ENCODE data around the gene TDRKH. TPM values are rescaled to one million over a fixed set of nuclear protein-coding genes. Genes with fewer than 3 reads are reported as not detected.

The TDRKH gene
- total and polyA plus RNA-seq, 2 donors (not counting 1 experiment from before 2014, with no cell fraction given): 1.8 to 5.6 TPM

DNA sequence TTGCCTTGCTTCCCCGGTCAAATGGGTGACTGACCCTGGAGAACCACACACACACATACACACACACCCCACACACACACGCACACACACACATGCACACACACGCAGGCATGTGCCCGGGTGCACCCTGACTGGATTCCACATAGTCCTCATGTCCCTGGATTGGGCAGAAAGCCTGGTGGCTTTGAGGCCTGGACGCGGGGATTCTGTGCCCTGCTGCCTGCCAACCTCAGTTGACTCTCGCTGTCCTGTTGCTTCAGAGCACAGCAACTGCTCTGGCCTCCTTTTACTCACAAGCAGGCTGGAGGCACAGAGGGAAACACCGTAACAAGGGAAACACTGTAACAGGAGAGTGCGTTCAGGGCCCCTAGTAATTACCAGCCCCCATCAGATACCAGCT lies 34.9 kb upstream of the TDRKH start:
- Histone ChIP-seq H3K4me1 (ENCODE audit: control insufficient read depth, extremely low read depth, insufficient read depth, low read length) (no peaks in the 10 kb centered on the region), H3K27ac (ENCODE audit: insufficient read depth, low read length) (no peak overlapping the region), H3K4me3 (replicated peaks in 1 of 4; ENCODE audit: control extremely low read depth in 1 of 4, insufficient read depth in 1 of 4, low read depth in 3 of 4, low read length in 4 of 4) (no peak overlapping the region), H3K27me3 (ENCODE audit: control insufficient read depth, insufficient read depth, low read length) (peaks cover 18% of the 10 kb centered on the region), H3K9ac (ENCODE audit: insufficient read depth, low read length) (no peak overlapping the region), H4K20me1 (ENCODE audit: control insufficient read depth, extremely low read depth, insufficient read depth, low read length) (no peaks in the 10 kb centered on the region), H3K36me3 (ENCODE audit: control insufficient read depth, insufficient read depth, low read length) (no peaks in the 10 kb centered on the region), H3K9me3 (ENCODE audit: control insufficient read depth, insufficient read depth, low read depth, low read length) (no peaks in the 10 kb centered on the region), H3K79me2 (ENCODE audit: control insufficient read depth, insufficient read depth, low read length) (no peaks in the 10 kb centered on the region), H3K4me2 (ENCODE audit: extremely low read depth, insufficient read depth, low read length) (no peak overlapping the region), H2AFZ (ENCODE audit: low read length) (no peak overlapping the region)
- no peak for TF ChIP-seq EZH2 (IDR thresholded peaks at IDR 0.05; ENCODE audit: low read length, missing control alignments)
- TF ChIP-seq, protein P1, sequence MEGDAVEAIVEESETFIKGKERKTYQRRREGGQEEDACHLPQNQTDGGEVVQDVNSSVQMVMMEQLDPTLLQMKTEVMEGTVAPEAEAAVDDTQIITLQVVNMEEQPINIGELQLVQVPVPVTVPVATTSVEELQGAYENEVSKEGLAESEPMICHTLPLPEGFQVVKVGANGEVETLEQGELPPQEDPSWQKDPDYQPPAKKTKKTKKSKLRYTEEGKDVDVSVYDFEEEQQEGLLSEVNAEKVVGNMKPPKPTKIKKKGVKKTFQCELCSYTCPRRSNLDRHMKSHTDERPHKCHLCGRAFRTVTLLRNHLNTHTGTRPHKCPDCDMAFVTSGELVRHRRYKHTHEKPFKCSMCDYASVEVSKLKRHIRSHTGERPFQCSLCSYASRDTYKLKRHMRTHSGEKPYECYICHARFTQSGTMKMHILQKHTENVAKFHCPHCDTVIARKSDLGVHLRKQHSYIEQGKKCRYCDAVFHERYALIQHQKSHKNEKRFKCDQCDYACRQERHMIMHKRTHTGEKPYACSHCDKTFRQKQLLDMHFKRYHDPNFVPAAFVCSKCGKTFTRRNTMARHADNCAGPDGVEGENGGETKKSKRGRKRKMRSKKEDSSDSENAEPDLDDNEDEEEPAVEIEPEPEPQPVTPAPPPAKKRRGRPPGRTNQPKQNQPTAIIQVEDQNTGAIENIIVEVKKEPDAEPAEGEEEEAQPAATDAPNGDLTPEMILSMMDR (conservative IDR thresholded peaks at IDR 0.05 in 1 of 2, IDR thresholded peaks at IDR 0.05 in 1 of 2; ENCODE audit: low read depth in 1 of 2, low read length in 2 of 2): no peak
- DNase-seq (ENCODE audit: low read depth in 2 of 2): no peak

DNA sequence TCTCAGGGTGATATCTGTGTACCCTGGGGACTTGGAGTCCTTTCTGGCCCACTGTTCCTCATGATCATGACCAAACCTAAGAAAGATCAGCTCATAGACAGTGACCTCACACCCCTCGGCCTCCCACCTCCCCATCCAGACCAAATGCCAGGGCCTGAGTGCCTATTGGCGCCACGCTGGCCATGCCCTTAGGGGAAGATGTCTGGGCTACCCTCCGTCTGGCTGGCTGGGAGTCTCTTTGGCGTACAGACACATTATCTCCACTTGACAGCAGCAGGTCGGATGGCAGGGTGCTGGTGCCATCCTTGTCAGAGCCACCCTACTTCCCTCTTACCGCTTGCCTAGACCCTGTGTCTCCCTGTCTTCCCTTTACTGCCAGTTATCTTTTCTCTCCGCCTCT lies 32.9 kb upstream of the TDRKH start:
- H3K79me2 ChIP-seq (ENCODE audit: control insufficient read depth, insufficient read depth, low read length): no peaks in the 10 kb centered on the region
- H2AFZ ChIP-seq (ENCODE audit: low read length): no peak overlapping the region
- no peaks in the 10 kb centered on the region for H3K4me1 ChIP-seq (ENCODE audit: control insufficient read depth, extremely low read depth, insufficient read depth, low read length)
- H3K27ac ChIP-seq (ENCODE audit: insufficient read depth, low read length): no peak overlapping the region
- H3K27me3 ChIP-seq (ENCODE audit: control insufficient read depth, insufficient read depth, low read length): peaks cover 18% of the 10 kb centered on the region
- no peak overlapping the region for H3K4me2 ChIP-seq (ENCODE audit: extremely low read depth, insufficient read depth, low read length)
- no peak overlapping the region for H3K4me3 ChIP-seq (replicated peaks in 1 of 4; ENCODE audit: control extremely low read depth in 1 of 4, insufficient read depth in 1 of 4, low read depth in 3 of 4, low read length in 4 of 4)
- no peaks in the 10 kb centered on the region for H3K9me3 ChIP-seq (ENCODE audit: control insufficient read depth, insufficient read depth, low read depth, low read length)
- no peaks in the 10 kb centered on the region for H3K36me3 ChIP-seq (ENCODE audit: control insufficient read depth, insufficient read depth, low read length)
- DNase-seq (ENCODE audit: low read depth in 2 of 2): no peak
- no peak for TF ChIP-seq EZH2 (IDR thresholded peaks at IDR 0.05; ENCODE audit: low read length, missing control alignments)
- TF ChIP-seq, protein P1 (conservative IDR thresholded peaks at IDR 0.05 in 1 of 2, IDR thresholded peaks at IDR 0.05 in 1 of 2; ENCODE audit: low read depth in 1 of 2, low read length in 2 of 2): no peak
- no peak overlapping the region for H3K9ac ChIP-seq (ENCODE audit: insufficient read depth, low read length)
- H4K20me1 ChIP-seq (ENCODE audit: control insufficient read depth, extremely low read depth, insufficient read depth, low read length): no peaks in the 10 kb centered on the region

DNA sequence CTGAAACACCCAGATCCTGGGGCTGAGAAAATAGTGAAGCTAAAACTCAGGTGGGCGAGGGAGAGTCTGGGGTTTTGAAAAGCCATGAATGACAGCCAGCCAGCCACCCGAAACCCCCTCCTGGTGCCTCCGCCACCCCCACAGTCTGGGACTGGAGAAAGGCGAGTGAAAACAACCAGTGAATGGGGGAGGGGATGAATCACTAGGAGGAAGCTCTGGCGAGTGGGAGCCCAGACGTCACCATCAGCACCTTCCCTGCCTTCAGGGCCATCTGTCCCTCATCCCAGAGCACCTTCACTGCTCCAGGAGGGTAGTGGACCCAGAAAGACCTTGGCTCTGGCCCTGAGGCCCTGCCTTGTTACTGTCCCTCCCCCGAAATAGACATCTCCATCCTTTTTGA lies 32.1 kb upstream of the TDRKH start:
- no peaks in the 10 kb centered on the region for H4K20me1 ChIP-seq (ENCODE audit: control insufficient read depth, extremely low read depth, insufficient read depth, low read length)
- H3K27me3 ChIP-seq (ENCODE audit: control insufficient read depth, insufficient read depth, low read length): peaks cover 18% of the 10 kb centered on the region
- H3K27ac ChIP-seq (ENCODE audit: insufficient read depth, low read length): no peak overlapping the region
- H3K9me3 ChIP-seq (ENCODE audit: control insufficient read depth, insufficient read depth, low read depth, low read length): no peaks in the 10 kb centered on the region
- no peak overlapping the region for H3K4me3 ChIP-seq (replicated peaks in 1 of 4; ENCODE audit: control extremely low read depth in 1 of 4, insufficient read depth in 1 of 4, low read depth in 3 of 4, low read length in 4 of 4)
- no peak for TF ChIP-seq EZH2 (IDR thresholded peaks at IDR 0.05; ENCODE audit: low read length, missing control alignments)
- TF ChIP-seq, protein P1 (conservative IDR thresholded peaks at IDR 0.05 in 1 of 2, IDR thresholded peaks at IDR 0.05 in 1 of 2; ENCODE audit: low read depth in 1 of 2, low read length in 2 of 2): no peak
- no peak for DNase-seq (ENCODE audit: low read depth in 2 of 2)
- no peak overlapping the region for H3K4me2 ChIP-seq (ENCODE audit: extremely low read depth, insufficient read depth, low read length)
- H3K4me1 ChIP-seq (ENCODE audit: control insufficient read depth, extremely low read depth, insufficient read depth, low read length): no peaks in the 10 kb centered on the region
- no peaks in the 10 kb centered on the region for H3K79me2 ChIP-seq (ENCODE audit: control insufficient read depth, insufficient read depth, low read length)
- no peaks in the 10 kb centered on the region for H3K36me3 ChIP-seq (ENCODE audit: control insufficient read depth, insufficient read depth, low read length)
- no peak overlapping the region for H2AFZ ChIP-seq (ENCODE audit: low read length)
- no peak overlapping the region for H3K9ac ChIP-seq (ENCODE audit: insufficient read depth, low read length)
